HUDEP-2 (cell line): Measurements from ENCODE around the gene KPTN.
"Not testable (repeated sequence)": the region's sequence is repeated elsewhere in the genome, so short reads cannot be mapped to it uniquely, and the experiment has no call there.

Source experiments
- DNase-seq, 76 experiments: peaks; one replicate each; lab custom pipeline; 2025; ENCODE audit not compliant: unreplicated experiment in 76 of 76; lab: John Stamatoyannopoulos, UW

KPTN gene

GRCh38 chr19:47492571-47493377 is 8.8 kb upstream of the KPTN start:
- DNase-seq = no peak

- DNase-seq = no peak
Observed at GRCh38 chr19:47492137-47492533, 8.1 kb upstream of the KPTN start.

- DNase-seq = no peak
Observed at GRCh38 chr19:47491358-47492136, 7.5 kb upstream of the KPTN start.

- DNase-seq = no peak
Observed at GRCh38 chr19:47490847-47491246, 6.8 kb upstream of the KPTN start.

GRCh38 chr19:47490031-47490430 is 6.0 kb upstream of the KPTN start:
- DNase-seq = no peak

GRCh38 chr19:47489072-47489914 is 5.3 kb upstream of the KPTN start:
- no peak for DNase-seq

- DNase-seq = no peak
Observed at GRCh38 chr19:47487551-47488515, 3.8 kb upstream of the KPTN start.

GRCh38 chr19:47486900-47487299 is 2.9 kb upstream of the KPTN start:
- DNase-seq = no peak

GRCh38 chr19:47486220-47486619 is 2.2 kb upstream of the KPTN start:
- not testable (repeated sequence) for DNase-seq

GRCh38 chr19:47485210-47485609 is 1.2 kb upstream of the KPTN start:
- no peak for DNase-seq

GRCh38 chr19:47483200-47483599 is 819 bp downstream of the KPTN start:
- no peak for DNase-seq

- no peak for DNase-seq
Observed at GRCh38 chr19:47481460-47482052, 2.5 kb downstream of the KPTN start.

- no peak for DNase-seq
Observed at GRCh38 chr19:47480658-47481057, 3.4 kb downstream of the KPTN start.

GRCh38 chr19:47479701-47480503 is 4.1 kb downstream of the KPTN start:
- DNase-seq = peak in 20 of 76 experiments; percentile 16 to 60 (median 30)

GRCh38 chr19:47476438-47476972 is 7.5 kb downstream of the KPTN start:
- no peak for DNase-seq

- DNase-seq = no peak
Observed at GRCh38 chr19:47475465-47475864, 8.6 kb downstream of the KPTN start.

- DNase-seq = no peak
Observed at GRCh38 chr19:47473336-47473735, 10.7 kb downstream of the KPTN start.

GRCh38 chr19:47471733-47472457 is 12.1 kb downstream of the KPTN start, which contains the start of gene SLC8A2:
Gene SLC8A2 (minus strand): TSS chr19:47471893. CDS start chr19:47466403, 5,490 bp downstream.
- peak in 64 of 76 experiments; percentile 11 to 86 (median 65) for DNase-seq
